Fibroblast of lung (primary cell): Measurements from ENCODE around the gene FNIP1.
"Not testable (repeated sequence)": the region's sequence is repeated elsewhere in the genome, so short reads cannot be mapped to it uniquely, and the experiment has no call there.

Source experiments
- CTCF ChIP-seq, 2 donors: IDR thresholded peaks in 1 of 2; conservative IDR thresholded peaks in 1 of 2; 1 replicate in 1 of 2; 2 replicates in 1 of 2; pipeline ENCODE4 v1.5.1; 2011 to 2012; ENCODE audit warnings: low read length in 2 of 2, control low read depth in 1 of 2, inconsistent platforms in 1 of 2, low read depth in 1 of 2, mild to moderate bottlenecking in 1 of 2
- EZH2 ChIP-seq: IDR thresholded peaks from 2 replicates; pipeline ENCODE4 v1.5.1; 2012; ENCODE audit warnings: low read length, control low read depth, mild to moderate bottlenecking; ENCODE audit errors: missing control alignments

GRCh38 chr5:131842971-131843370, 46.2 kb upstream of the FNIP1 start:
- TF ChIP-seq CTCF (conservative IDR thresholded peaks at IDR 0.05 in 1 of 2, IDR thresholded peaks at IDR 0.05 in 1 of 2; ENCODE audit: low read depth in 1 of 2, low read length in 2 of 2); EZH2: not testable (repeated sequence)
